A549 treated with CpdA at 1 μM for 4 hours (cell line): ENCODE data around the gene CPLX3. TPM values are rescaled to one million over a fixed set of nuclear protein-coding genes. Genes with fewer than 3 reads are reported as not detected.

Source experiments
- total RNA-seq: library from RNA; stranded (reverse); fragments of 200-300 nt; extraction: Qiagen RNA extraction; gene quantifications from 5 replicates; pipeline ENCODE4 v1.2.3, GENCODE V29; 2022; ENCODE audit warnings: low read depth

The CPLX3 gene, protein sequence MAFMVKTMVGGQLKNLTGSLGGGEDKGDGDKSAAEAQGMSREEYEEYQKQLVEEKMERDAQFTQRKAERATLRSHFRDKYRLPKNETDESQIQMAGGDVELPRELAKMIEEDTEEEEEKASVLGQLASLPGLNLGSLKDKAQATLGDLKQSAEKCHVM
- not detected in 5 replicates for total RNA-seq

DNA sequence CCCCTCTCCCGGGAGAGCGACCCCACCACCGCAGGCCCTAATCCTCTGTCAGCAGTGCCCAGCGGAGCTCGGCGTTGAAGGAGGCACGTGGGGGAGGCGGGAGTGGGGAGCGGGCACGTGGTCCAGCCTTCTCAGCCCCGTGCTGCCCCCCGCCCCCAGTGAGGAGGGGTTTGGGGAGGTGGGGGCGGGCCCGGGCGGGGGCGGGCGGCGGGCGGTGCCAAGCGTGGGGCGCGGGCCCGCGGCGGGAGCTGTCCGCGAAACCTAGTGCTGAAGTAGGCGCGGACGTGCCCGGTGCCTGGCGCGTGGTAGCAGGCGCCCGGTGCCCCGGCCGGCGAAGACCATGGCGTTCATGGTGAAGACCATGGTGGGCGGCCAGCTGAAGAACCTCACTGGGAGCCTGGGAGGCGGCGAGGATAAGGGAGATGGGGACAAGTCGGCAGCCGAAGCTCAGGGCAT, at the start of gene CPLX3:
CPLX3 (plus strand) TSS at position 264 of the 456 bp plus-strand sequence; CDS start at position 341, 77 bp downstream.

DNA sequence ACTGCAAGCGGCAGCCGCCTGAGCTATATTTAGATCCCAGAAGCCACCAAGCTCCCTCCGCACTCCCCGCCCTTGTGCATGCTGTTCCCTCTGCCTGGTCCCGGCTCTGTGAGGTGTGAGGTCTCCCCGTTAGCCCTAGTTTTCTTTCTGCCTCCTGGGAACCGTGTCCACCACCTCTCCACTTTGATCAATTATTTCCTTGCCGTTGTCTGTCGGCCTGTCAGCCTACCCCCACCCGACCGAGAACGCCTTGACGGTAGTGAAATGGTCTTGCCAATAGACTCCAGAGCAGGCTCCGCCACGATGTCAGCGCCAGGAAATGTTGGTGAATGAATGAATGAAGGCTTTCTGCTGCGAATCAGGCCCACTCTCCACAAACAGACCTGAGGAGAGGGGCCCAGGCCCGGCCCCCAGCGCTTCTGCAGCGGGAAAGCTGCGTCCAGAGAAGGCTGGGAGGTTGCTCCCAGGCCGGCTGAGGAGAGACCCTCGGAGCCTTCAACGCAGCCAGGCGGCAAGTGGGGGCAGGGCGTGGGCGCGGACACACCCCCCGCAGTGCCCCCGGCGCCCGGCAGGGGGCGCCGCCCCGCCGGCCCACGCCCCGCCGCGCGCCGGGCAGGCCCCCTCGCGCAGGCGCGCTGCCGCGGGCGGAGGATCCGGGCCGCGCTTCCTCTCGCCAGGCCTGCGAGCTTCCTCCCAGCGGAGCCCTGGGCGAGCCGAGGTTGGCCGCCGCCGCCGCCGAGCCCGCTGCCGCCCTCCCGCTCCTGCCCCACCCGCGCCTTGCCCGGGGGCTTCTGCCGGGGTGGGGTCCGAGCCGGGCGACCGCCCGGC, 44.8 kb upstream of the CPLX3 start, which contains the start of gene CSK:
CSK (plus strand) TSS at position 650 of the 828 bp plus-strand sequence. CDS start 16,218 bp downstream, outside the sequence.

DNA sequence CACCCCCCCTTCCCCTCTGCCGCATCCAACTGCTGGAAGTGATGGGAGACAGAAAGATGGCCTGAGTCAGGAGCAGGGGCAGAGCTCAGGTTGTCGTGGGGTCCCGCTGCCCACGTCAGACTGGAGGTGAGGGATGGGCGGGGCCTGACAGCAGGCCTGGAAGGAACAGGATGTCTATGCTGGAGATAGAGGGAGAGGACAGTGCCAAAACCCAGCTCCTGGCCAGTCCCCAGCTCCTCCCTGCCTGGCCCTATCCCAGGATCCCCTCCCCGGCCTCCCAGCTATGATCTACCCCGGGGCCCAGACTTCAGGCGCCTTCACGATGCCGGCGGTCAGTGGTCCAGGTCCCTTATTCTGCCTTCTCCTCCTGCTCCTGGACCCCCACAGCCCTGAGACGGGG, 13.9 kb upstream of the CPLX3 start, which contains the start of gene LMAN1L:
LMAN1L (plus strand) TSS at position 303 of the 400 bp plus-strand sequence; CDS start at position 323, 20 bp downstream.

DNA sequence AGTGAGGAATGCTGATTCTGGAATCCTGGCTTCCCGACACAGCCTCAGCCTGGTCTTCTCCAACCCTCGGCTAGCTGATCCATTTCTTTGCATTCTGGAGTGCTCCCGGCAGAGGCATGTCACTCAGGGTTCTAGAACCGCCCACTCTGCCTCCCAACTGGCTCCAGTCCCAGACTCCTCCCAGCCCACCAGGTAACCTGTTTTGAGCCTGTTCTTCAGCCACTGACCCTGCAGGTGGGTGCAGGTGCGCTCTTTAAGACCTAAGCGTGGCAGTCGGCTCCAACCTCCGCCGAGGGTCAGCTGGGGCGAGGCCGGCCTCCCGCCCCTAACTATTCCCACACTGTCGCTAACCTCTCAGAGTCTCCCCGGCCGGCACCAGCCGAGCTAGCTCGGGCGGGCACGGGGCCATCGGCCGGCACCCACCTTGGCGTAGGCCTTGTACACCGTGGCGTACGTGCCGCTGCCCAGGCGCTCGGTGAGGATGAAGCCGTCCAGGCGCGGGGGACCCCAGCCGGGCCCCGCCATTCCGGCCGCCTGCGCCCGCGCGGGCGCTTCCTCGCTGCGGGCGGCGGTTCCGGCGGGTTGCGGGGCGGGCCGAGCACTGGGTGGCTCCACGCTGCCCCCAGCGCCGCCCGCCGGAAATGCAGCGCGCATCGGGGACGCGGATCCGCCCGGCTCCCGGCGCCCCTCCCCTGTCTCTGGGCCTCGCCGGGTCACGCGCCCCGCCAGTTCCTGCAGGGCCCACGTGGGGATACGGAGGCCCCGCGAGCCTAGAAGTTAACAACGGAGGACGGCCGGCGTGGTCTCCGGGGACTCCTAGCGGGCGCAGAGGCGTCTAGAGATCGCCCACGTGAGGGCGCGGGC, 16.4 kb downstream of the CPLX3 start, which contains the start of gene ULK3:
ULK3 (minus strand) TSS at position 576 of the 864 bp plus-strand sequence; CDS start at position 525, 51 bp downstream.

DNA sequence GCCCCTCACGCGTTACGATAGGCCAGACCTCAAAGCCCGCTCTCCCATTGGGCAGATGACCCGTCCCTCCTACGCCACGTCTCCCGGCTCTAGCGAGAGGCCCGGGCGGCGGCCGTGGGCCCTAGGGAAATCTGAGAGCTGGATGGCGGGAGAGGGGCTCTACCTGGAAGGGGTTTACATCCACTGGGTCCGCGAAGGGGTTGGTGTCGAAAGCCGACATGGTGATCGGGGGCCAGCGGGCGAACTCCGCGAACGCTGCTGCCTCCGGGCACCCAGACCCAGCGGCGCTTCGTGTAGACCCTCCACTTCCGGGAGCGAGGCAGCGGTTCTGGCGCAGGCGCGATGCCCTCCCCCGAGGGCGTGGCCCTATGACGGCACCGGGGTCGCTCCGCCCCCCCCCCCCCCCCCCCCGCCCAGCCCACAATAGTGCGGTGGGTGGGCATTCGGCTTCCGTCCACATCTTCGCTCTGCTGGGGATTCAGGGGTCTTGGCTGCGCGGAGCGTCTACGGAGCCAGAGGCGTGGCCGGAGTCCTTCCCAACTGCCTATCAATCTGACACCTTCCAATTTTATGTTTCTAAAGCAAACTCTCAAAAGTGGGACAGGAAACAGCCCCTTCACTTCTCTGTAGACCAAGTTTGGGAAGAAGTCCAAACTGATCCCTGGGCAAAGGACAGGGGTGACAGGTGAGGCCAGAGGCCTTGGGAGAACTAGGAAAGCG, 46.8 kb downstream of the CPLX3 start, which contains the start of gene SCAMP2:
SCAMP2 (minus strand) TSS at position 330 of the 720 bp plus-strand sequence; CDS start at position 220, 110 bp downstream.

Other genes with a start within 250 kb of the CPLX3 start
- gene CLK3, start 210.8 kb upstream of the CPLX3 start, total RNA-seq = 39.1 to 43.7 TPM (median 40.5 TPM) in 5 replicates
- gene EDC3, start 130.6 kb upstream of the CPLX3 start, total RNA-seq = 18.5 to 24.0 TPM (median 19.8 TPM) in 5 replicates
- gene CYP1A1, start 101.1 kb upstream of the CPLX3 start, total RNA-seq = 1.1 to 2.1 TPM (median 2.0 TPM) in 5 replicates
- gene CYP1A2, start 77.8 kb upstream of the CPLX3 start, total RNA-seq = not detected in 5 replicates
- 57.6 to 72.3 TPM (median 65.0 TPM) in 5 replicates for gene CSK, start 44.5 kb upstream of the CPLX3 start, total RNA-seq
- not detected in 5 replicates for gene LMAN1L, start 13.8 kb upstream of the CPLX3 start, total RNA-seq
- 30.7 to 46.1 TPM (median 35.7 TPM) in 5 replicates for gene ULK3, start 16.5 kb downstream of the CPLX3 start, total RNA-seq
- gene SCAMP2, start 46.7 kb downstream of the CPLX3 start, total RNA-seq = 57.1 to 68.8 TPM (median 66.9 TPM) in 5 replicates
- 27.0 to 35.8 TPM (median 34.1 TPM) in 5 replicates for gene MPI, start 63.4 kb downstream of the CPLX3 start, total RNA-seq
- 32.6 to 36.5 TPM (median 33.6 TPM) in 5 replicates for gene FAM219B, start 80.2 kb downstream of the CPLX3 start, total RNA-seq
- 459 to 606 TPM (median 556 TPM) in 5 replicates for gene COX5A, start 111.4 kb downstream of the CPLX3 start, total RNA-seq
- 18.9 to 28.8 TPM (median 27.3 TPM) in 5 replicates for gene RPP25, start 130.1 kb downstream of the CPLX3 start, total RNA-seq
- gene SCAMP5, start 168.9 kb downstream of the CPLX3 start, total RNA-seq = 13.8 to 15.2 TPM (median 14.6 TPM) in 5 replicates
- gene PPCDC, start 197.0 kb downstream of the CPLX3 start, total RNA-seq = 16.9 to 21.9 TPM (median 18.6 TPM) in 5 replicates